OCI-M1 (cell line): ENCODE measurements around the gene SYCE3.
A peak's percentile ranks its signal among the peaks of the same experiment; 100 is the strongest.
"Not testable (repeated sequence)": the region's sequence is repeated elsewhere in the genome, so short reads cannot be mapped to it uniquely, and the experiment has no call there.

Source experiments
- DNase-seq: peaks from one replicate; lab custom pipeline; 2025; lab: John Stamatoyannopoulos, UW

SYCE3 gene, protein sequence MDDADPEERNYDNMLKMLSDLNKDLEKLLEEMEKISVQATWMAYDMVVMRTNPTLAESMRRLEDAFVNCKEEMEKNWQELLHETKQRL

GRCh38 chr22:50562523-50563412, at the start of gene SYCE3:
Gene SYCE3 (minus strand): TSS chr22:50562919. CDS start chr22:50556405, 6,514 bp downstream.
- DNase-seq: peak; percentile 98

- DNase-seq: no peak
These were observed 49.4 kb upstream of the SYCE3 start for GRCh38 chr22:50612168-50612527.

DNA sequence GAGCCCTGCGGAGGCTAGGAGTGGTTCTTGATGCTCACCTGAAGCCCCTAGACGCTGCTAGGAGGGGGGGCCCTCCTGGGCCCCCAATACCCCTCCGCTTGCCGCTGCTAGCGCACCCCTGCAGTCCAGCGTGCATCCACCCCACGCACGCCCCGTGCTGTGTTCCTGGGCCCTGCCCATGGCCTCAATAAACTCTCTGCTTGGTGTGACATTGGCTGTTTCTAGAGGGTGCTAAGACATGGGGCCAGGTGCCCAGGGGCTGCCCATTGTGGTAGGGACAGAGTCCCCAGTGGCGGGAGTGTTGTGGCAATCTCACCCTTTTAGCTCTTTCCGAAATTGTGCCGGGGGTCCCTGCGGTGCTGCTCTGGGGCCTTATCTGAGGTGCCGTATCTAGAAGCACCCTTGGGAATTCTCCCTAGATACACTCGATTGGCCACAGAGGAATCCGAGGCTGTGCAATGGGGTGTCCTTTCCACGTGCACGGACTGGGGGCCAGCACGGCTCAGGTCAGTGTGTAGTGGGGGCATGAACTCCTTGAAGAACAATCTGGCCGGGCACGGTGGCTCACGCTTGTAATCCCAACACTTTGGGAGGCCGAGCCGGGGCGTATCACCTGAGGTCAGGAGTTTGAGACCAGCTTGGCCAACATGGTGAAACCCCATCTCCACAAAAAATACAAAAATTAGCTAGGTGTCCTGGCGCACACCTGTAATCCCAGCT, 48.8 kb upstream of the SYCE3 start:
- no peak for DNase-seq

DNA sequence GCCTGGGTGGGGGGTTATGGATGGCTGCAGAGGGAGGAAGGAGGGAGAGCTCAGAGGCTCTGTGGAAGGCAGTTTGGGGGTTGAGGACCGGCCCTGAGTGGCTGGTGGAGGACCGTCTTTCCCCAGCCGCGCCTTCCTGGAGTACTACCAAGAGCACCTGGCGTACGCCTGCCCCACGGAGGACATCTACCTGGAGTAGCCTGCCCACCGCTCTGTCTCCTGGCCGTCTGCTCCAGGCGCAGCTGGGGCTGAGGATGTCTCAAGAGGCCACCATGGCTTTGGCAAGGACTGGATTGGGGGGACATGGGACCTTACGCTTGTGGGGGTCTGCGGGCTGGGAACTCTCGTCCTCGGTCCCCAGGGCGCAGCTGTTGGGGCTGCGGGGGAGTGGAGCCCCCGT, 47.9 kb upstream of the SYCE3 start:
- DNase-seq: no peak

DNA sequence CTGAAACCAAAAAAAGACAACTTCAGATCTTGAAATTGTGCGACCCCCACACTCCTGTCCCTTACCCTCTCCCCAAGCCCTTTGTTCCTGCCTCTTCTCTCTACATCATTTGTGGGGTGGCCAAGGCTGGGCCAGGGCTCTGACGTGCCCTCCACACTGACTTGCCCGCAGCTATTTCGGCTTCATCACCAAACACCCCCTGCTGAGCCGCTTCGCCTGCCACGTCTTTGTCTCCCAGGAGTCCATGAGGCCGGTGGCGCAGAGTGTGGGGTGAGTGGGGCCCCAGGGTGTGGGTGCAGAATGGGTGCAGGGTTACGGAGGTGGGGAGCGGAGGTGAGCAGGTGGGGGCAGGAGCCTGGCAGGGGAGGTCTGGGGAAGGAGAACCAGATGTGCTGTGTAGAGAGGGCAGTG, 47.3 kb upstream of the SYCE3 start:
- DNase-seq: no peak

- DNase-seq: no peak
These were observed 46.9 kb upstream of the SYCE3 start for GRCh38 chr22:50609599-50609998.

GRCh38 chr22:50608996-50609395, 46.3 kb upstream of the SYCE3 start:
- no peak for DNase-seq

- not testable (repeated sequence) for DNase-seq
These were observed 45.5 kb upstream of the SYCE3 start for GRCh38 chr22:50608058-50608840.

DNA sequence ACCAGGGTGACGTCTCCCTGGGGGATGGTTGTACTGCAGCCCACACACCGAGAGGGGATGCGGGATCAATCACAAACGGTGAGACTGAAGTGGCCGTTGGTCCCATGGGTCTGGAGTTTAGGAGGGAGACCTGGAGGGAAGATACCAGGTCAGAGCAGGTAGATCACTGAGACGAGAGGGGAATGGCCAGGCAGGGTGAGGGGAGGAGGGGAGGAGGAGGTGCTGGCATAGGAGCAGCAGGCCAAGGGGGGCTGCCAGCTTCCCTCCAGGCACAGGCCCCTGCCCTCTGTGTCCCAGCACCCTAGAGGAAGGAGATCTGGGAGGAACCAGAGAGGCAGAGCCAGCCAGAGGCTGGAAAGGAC, 44.9 kb upstream of the SYCE3 start:
- no peak for DNase-seq

DNA sequence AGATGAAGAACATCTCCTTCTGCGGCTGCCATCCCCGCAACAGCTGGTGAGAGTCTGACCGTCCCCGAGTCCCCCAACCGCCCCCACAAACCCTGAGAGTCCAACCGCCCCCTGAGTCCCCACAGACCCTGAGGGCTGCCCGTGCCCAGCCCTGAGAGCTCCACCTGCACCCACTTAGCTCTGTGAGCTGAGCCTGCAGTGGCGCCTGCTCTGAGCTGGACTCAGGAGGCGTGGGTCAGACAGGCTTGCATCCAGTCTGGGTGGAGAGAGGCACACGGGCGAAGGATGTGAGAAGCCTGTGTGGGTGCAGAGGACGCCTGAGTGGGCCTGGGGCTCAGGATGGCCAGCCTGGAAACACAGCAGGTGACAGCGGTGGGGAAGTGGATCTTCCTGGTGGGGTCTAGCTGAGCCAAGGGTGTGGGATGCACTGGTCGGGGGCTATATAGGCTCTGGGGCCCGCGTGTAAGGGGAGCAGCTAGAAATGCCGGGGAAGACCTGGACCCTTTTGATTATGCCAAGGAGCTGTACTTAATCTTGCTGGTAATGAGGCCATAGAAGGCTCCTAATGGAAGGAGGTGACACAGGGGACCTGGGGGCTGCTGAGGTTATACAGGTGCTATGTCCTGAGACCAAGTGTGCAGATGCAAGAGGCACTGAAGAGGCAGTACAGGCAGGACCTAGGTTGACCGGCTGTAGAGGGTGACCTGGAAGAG, 44.4 kb upstream of the SYCE3 start:
- no peak for DNase-seq

DNA sequence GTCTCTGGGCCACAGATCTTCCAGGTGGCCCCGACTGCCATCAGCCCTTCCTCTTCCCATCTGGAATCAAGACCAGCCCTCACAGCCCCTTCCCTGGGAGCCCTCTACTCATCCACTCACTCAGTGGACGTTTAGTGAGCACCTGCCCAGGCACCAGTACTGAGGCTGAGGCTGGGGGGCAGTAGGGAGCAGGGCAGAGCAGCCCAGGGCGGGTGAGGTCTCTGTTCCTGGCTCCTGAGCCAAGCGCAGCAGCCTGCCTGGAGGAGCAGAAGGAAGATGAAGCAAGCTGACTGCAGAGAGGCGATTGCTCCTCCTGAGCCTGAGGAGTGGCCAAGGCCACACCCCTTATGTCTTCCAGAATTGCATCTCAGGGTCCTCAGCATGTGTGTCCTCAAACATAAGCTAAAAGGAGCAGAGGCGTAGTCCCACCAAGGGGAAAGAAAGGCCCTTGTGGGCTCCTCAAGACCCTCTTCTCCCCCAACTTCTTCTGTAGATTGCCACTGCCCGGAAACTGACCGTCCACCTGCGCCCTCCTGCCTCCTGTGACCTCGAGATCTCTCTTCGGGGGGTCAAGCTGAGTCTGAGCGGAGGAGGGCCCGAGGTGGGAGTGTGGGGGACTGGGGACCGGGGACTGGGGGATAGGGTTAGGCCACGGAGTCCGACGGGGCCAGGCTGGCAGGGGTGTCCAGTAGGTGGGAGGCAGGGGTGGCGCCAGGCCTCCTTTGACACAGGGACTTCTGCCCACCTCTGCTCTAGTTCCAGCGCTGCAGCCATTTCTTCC, 43.6 kb upstream of the SYCE3 start:
- DNase-seq: peak; percentile 8

DNA sequence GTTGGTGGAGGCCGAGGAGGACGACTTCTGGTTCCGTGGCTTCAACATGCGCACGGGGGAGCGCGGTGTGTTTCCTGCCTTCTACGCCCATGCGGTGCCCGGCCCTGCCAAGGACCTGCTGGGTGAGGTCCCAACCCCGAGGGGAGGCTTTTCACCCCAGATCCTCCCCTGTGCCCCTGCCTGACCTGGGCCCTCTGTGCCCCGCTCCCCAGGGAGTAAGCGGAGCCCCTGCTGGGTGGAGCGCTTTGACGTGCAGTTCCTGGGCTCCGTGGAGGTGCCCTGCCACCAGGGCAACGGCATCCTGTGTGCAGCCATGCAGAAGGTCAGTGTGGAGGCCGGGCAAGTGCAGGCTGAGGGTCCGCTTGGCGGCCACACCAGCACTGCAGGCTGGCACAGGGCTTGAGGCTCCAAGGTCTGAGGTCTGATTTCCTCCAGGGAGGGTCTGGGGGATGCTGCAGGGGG, 42.9 kb upstream of the SYCE3 start:
- no peak for DNase-seq

DNA sequence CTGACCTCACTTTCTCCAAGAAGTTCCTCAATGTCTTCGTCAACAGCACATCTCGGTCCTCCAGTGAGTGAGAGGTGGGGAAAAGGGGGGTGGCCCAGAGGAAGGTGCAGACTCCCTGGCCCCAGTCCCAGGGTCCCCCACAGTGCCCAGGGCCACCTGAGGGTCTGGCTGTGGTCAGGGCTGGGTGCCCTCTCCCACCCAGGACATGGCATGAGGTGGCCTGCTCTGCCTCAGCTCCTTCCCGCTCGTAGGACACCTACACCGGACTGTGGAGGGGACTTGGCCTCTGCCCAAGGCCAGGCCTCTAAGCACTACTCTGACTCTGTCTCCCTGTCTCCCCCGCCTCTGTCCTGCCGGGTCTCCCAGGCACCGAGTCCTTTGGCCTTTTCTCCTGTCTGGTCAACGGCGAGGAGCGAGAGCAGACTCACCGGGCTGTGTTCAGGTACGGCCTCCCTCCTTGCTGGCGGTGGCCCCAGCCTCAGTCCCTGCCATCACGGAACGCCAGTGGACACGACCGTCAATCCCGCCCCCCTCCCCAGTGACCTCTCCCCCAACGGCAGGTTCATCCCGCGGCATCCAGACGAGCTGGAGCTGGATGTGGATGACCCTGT, 42.4 kb upstream of the SYCE3 start:
- DNase-seq: no peak

GRCh38 chr22:50604256-50605001, 41.7 kb upstream of the SYCE3 start:
- DNase-seq: no peak

GRCh38 chr22:50603511-50604255, 41.0 kb upstream of the SYCE3 start:
- no peak for DNase-seq

DNA sequence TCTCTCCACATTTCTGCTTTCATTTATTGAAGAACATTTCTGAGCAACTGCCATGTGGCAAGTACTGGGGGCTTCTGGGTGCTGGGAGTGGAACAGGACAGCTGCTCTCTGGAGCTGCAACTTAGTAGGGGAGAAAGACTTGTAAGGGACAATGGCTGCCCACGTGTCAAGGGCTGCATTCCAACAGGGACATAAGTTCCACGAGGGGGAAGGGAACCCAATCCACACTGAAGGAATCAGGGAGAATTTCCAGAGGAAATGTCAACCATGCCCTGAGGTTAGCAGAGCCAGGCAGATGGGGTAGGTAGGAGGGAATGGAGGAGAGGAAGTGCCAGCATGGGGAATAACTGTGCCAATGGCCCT, 39.6 kb upstream of the SYCE3 start:
- no peak for DNase-seq

DNA sequence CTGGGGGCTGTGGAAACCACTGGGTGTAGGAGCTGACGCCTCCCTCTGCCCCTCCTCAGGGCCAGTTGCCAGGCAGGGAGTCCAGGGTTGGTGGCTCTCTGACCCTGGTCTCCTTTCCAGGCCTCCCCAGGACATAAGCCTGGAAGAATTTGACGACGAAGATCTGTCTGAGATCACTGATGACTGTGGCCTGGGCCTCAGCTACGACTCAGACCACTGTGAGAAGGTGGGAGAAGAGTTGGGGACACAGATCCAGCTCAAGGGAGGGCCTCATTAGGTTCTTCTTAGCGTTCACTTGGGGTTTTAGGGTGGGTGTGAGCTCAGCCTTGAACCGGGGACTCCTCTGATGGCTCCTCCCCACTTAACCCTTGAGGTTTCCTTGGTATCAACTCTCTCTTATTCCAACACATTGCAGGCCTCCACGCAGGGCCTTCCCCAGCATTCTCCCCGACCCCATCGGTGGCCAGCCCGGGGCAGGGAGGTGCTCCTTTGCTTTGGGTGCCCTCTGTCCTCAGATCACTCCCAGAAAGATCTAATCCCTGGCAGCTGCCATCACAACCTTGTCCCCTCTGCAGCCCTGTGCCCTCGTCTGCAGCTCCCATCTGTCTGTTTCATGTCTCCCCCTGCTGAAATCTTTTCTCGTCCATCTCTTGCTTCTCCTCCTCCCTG, 39.1 kb upstream of the SYCE3 start:
- no peak for DNase-seq

DNA sequence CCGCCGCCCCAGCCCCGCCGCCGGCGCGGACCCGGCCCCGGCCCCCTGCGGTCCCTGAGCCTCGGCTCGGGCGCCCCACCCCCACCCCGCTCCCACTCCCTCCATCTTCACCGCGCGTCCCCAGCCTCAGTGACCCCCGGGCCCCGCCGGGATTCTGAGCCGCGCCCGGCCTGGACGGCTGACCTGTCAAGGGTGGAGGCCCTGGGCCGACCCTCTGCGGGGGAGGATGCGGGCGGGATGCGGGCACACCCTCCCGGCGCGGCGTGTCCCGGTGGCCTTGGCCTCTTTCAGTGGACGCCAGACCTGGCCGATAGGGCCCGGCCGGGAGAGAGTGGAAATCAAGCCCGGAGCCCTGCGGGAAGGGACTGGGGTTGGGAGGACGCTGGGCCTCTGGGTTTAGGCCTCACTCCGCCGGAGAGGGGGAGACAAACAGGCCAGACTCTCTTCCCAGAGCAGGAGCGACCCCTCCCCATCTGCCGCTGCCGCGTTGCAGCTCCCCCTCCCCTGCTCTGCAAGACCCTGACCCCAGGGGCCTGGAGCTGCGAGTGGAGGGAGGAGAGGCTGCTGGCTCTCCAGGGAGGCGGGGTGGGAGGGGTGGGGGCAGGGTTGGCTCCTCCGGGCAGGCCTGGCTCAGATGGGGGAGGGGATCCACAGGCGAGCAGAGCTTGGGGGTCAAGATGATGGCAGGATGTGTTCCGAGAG, 38.4 kb upstream of the SYCE3 start:
- no peak for DNase-seq
